G401 (cell line): ENCODE measurements around the gene DCC. TPM values are rescaled to one million over a fixed set of nuclear protein-coding genes. Genes with fewer than 3 reads are reported as not detected.

ENCODE experiments used
- DNase-seq: peaks from one replicate; pipeline ENCODE4 v3.0.0-alpha.2; 2015; ENCODE audit warnings: low spot score
- in situ Hi-C: cut with HindIII; loops from 2 replicates; pipeline ENCODE4 v1.10.0; 2016; ENCODE audit warnings: low sequenced_read_pairs, mixed read lengths
- total RNA-seq: library from RNA; depleted of rRNA; stranded (reverse); fragments of >200 nt; shearing (Covaris generic); gene quantifications from 2 replicates; pipeline ENCODE4 v1.2.3, GENCODE V29; 2014

DCC gene
- total RNA-seq, 1 experiment from 2014 or later = not detected

- in situ Hi-C loops = no loop called here
- no peak for DNase-seq
These were observed 68.9 kb downstream of the DCC start for GRCh38 chr18:52408800-52409302.

- in situ Hi-C loops = no loop called here
- DNase-seq = no peak
These were observed 69.7 kb downstream of the DCC start for GRCh38 chr18:52409727-52410126.

GRCh38 chr18:52415131-52415530 is 75.1 kb downstream of the DCC start:
- in situ Hi-C loops = no loop called here
- no peak for DNase-seq

- in situ Hi-C loops = no loop called here
- DNase-seq = peak; percentile 32
These were observed 83.1 kb downstream of the DCC start for GRCh38 chr18:52422985-52423601.

- in situ Hi-C loops = no loop called here
These were observed 86.0 kb downstream of the DCC start for GRCh38 chr18:52426041-52426440.

GRCh38 chr18:52426462-52426861 is 86.5 kb downstream of the DCC start:
- no peak for DNase-seq
- in situ Hi-C loops = no loop called here

More at GRCh38 chr18:52426041-52426440, 86.0 kb downstream of the DCC start:
- no peak for DNase-seq

- in situ Hi-C loops = no loop called here
- DNase-seq = no peak
These were observed 87.7 kb downstream of the DCC start for GRCh38 chr18:52427521-52428175.

- in situ Hi-C loops = no loop called here
- no peak for DNase-seq
These were observed 91.7 kb downstream of the DCC start for GRCh38 chr18:52431683-52432082.

GRCh38 chr18:52433797-52434196 is 93.8 kb downstream of the DCC start:
- DNase-seq = no peak
- in situ Hi-C loops = no loop called here

- DNase-seq = no peak
- in situ Hi-C loops = no loop called here
These were observed 95.3 kb downstream of the DCC start for GRCh38 chr18:52435301-52435700.

GRCh38 chr18:52437161-52437560 is 97.2 kb downstream of the DCC start:
- in situ Hi-C loops = no loop called here
- DNase-seq = no peak

GRCh38 chr18:52439457-52439856 is 99.5 kb downstream of the DCC start:
- in situ Hi-C loops = no loop called here
- no peak for DNase-seq

GRCh38 chr18:52441794-52442193 is 101.8 kb downstream of the DCC start:
- no peak for DNase-seq
- in situ Hi-C loops = no loop called here

- no peak for DNase-seq
- in situ Hi-C loops = no loop called here
These were observed 102.7 kb downstream of the DCC start for GRCh38 chr18:52442686-52443085.

- DNase-seq = no peak
- in situ Hi-C loops = no loop called here
These were observed 111.3 kb downstream of the DCC start for GRCh38 chr18:52451256-52451655.

- peak; percentile 32 for DNase-seq
- in situ Hi-C loops = no loop called here
These were observed 111.9 kb downstream of the DCC start for GRCh38 chr18:52451851-52452250.

- in situ Hi-C loops = no loop called here
- DNase-seq = no peak
These were observed 112.4 kb downstream of the DCC start for GRCh38 chr18:52452427-52452826.

GRCh38 chr18:52459890-52460289 is 119.9 kb downstream of the DCC start:
- in situ Hi-C loops = no loop called here
- DNase-seq = no peak

- no peak for DNase-seq
- in situ Hi-C loops = no loop called here
These were observed 122.9 kb downstream of the DCC start for GRCh38 chr18:52462853-52463252.

GRCh38 chr18:52465391-52465790 is 125.4 kb downstream of the DCC start:
- no peak for DNase-seq
- in situ Hi-C loops = no loop called here

GRCh38 chr18:52468496-52468895 is 128.5 kb downstream of the DCC start:
- DNase-seq = no peak
- in situ Hi-C loops = no loop called here
